BLaER1 treated with 17β-estradiol and CSF1 and Interleukin-3, amounts not matched to agents 10 nM and 100 nM (cell line): ENCODE results near the gene LRRC10.

Source experiments
- H3K27ac ChIP-seq, 11 experiments: shearing (Covaris generic); formaldehyde crosslinking; 2 replicates each; pipeline ENCODE4 v1.8.1; 2022
- H3K27me3 ChIP-seq, 11 experiments: shearing (Covaris generic); formaldehyde crosslinking; 2 replicates each; pipeline ENCODE4 v1.8.1; 2022
- H3K36me3 ChIP-seq, 11 experiments: shearing (Covaris generic); formaldehyde crosslinking; 2 replicates each; pipeline ENCODE4 v1.8.1; 2022
- H3K4me1 ChIP-seq, 10 experiments: shearing (Covaris generic); formaldehyde crosslinking; 2 replicates each; pipeline ENCODE4 v1.8.1; 2022
- H3K4me2 ChIP-seq, 11 experiments: shearing (Covaris generic); formaldehyde crosslinking; 2 replicates each; pipeline ENCODE4 v1.8.1; 2022
- H3K4me3 ChIP-seq, 10 experiments: shearing (Covaris generic); formaldehyde crosslinking; 2 replicates each; pipeline ENCODE4 v1.8.1; 2022
- H3K9ac ChIP-seq, 11 experiments: shearing (Covaris generic); formaldehyde crosslinking; 2 replicates each; pipeline ENCODE4 v1.8.1; 2022
- H3K9me3 ChIP-seq, 11 experiments: shearing (Covaris generic); formaldehyde crosslinking; replicated peaks in 1 of 11; 2 replicates each; pipeline ENCODE4 v1.8.1; 2022
- H4K20me1 ChIP-seq, 11 experiments: shearing (Covaris generic); formaldehyde crosslinking; 2 replicates each; pipeline ENCODE4 v1.8.1; 2022
- Cebpa-rat ChIP-seq, 11 experiments: shearing (Covaris generic); IDR thresholded peaks; 2 replicates each; pipeline ENCODE4 v1.8.1; 2022

Gene LRRC10

GRCh38 chr12:69563166-69563762, 47.4 kb downstream of the LRRC10 start:
- no peaks in the 10 kb centered on the region for H3K9me3 ChIP-seq
- H3K4me3 ChIP-seq, result no peak overlapping the region
- peaks cover 28 to 60% (median 47%) of the 10 kb centered on the region in 11 experiments for H3K36me3 ChIP-seq
- no peaks in the 10 kb centered on the region for H3K27me3 ChIP-seq
- no peak overlapping the region for H3K27ac ChIP-seq
- H3K9ac ChIP-seq, result no peak overlapping the region
- TF ChIP-seq Cebpa-rat (IDR thresholded peaks at IDR 0.05), result no peak
- H4K20me1 ChIP-seq, result peaks cover 0 to 34% (median 4%) of the 10 kb centered on the region in 11 experiments; a peak in 12 of 22 replicates
- no peak overlapping the region for H3K4me2 ChIP-seq
- no peaks in the 10 kb centered on the region for H3K4me1 ChIP-seq
